OCI-LY3 (cell line): ENCODE data around the gene CPED1.

Experiments used
- EZH2phosphoT487 ChIP-seq: fragments of 200-600 bp; shearing (Covaris generic); IDR thresholded peaks from 2 replicates; pipeline ENCODE4 v1.6.1; 2018; ENCODE audit warnings: antibody characterized with exemption, mixed run types, low read depth
- TF ChIP-seq, protein P1 (sequence below): fragments of 200-600, 300-600 bp; sonication (generic); IDR thresholded peaks from 2 replicates; pipeline ENCODE4 v1.5.1; 2014; ENCODE audit warnings: antibody characterized with exemption, low read length, low read depth

DNA sequence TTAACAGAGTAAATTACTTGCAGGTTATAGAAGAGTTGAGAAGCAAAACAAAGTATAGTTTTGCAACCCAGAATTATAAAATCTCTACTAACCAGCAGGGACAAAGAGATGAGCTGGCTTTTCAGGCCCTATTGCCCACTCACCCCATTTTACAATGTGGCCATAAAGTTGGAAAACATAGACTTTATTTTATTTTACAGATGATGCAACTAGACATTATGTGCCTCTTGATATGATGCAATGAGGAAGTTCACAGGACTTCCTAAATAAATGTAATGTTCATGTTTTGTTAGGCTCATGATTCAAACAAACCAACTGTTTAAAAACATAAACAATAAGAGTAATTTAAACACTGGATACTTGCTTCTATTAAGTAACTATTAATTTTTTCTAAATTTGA lies 199.2 kb downstream of the CPED1 start:
- TF ChIP-seq, protein P1, sequence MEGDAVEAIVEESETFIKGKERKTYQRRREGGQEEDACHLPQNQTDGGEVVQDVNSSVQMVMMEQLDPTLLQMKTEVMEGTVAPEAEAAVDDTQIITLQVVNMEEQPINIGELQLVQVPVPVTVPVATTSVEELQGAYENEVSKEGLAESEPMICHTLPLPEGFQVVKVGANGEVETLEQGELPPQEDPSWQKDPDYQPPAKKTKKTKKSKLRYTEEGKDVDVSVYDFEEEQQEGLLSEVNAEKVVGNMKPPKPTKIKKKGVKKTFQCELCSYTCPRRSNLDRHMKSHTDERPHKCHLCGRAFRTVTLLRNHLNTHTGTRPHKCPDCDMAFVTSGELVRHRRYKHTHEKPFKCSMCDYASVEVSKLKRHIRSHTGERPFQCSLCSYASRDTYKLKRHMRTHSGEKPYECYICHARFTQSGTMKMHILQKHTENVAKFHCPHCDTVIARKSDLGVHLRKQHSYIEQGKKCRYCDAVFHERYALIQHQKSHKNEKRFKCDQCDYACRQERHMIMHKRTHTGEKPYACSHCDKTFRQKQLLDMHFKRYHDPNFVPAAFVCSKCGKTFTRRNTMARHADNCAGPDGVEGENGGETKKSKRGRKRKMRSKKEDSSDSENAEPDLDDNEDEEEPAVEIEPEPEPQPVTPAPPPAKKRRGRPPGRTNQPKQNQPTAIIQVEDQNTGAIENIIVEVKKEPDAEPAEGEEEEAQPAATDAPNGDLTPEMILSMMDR: no peak
- TF ChIP-seq EZH2phosphoT487: no peak
